GM12875 (cell line): ENCODE measurements around the gene ACACA.
"Not testable (repeated sequence)": the region's sequence is repeated elsewhere in the genome, so short reads cannot be mapped to it uniquely, and the experiment has no call there.

Source experiments
- H3K4me3 ChIP-seq: one replicate; pipeline ENCODE4 v1.5.1; 2011; ENCODE audit warnings: low read depth, low read length, control low read depth
- CTCF ChIP-seq: IDR thresholded peaks from 2 replicates; pipeline ENCODE4 v1.5.1; 2011; ENCODE audit warnings: low read depth, mild to moderate bottlenecking, control low read depth, inconsistent platforms, low read length, moderate library complexity, borderline replicate concordance; ENCODE audit not compliant: insufficient read depth

The ACACA gene

GRCh38 chr17:37079735-37080134 lies 326.9 kb downstream of the ACACA start:
- no peak for TF ChIP-seq CTCF
- H3K4me3 ChIP-seq, result no peak overlapping the region

GRCh38 chr17:37079065-37079708 lies 327.4 kb downstream of the ACACA start:
- H3K4me3 ChIP-seq, result no peak overlapping the region
- no peak for TF ChIP-seq CTCF

DNA sequence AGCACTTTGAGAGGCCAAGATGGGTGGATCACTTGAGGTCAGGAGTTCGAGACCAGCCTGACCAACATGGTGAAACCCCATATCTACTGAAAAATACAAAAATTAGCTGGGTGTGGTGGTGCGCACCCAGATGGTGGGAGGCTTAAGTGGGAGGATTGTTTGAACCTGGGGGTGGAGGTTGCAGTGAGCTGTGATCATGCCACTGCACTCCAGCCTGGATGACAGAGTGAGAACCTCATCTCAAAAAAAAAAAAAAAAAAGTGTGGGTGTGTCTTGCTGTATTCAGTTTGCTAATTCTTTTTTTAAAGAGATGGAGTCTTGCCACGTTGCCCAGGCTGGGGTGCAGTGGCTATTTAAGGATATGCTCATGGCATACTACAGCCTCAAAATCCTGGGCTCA lies 333.2 kb downstream of the ACACA start:
- not testable (repeated sequence) for H3K4me3 ChIP-seq

DNA sequence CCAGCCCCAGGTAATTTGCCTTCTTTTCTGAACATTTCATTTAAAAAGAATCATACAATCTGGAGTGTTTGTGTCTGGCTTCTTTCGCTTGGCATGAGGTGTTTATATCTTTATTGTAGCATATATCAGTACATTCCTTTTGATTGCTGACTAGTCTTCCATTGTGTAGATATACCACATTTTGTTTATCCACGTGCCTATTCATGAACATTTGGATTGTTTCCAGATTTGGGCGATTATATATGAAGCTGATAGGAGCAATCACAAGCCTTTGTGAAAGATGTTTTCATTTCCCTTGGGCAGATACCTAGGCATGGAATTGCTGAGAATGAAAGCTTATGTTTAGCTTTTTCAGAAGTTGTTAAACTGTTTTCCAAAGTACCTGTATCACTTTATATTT lies 337.5 kb downstream of the ACACA start:
- H3K4me3 ChIP-seq, result no peak overlapping the region
- no peak for TF ChIP-seq CTCF

- no peak overlapping the region for H3K4me3 ChIP-seq
- TF ChIP-seq CTCF, result no peak
Observed at GRCh38 chr17:37068266-37068665, 338.4 kb downstream of the ACACA start.

DNA sequence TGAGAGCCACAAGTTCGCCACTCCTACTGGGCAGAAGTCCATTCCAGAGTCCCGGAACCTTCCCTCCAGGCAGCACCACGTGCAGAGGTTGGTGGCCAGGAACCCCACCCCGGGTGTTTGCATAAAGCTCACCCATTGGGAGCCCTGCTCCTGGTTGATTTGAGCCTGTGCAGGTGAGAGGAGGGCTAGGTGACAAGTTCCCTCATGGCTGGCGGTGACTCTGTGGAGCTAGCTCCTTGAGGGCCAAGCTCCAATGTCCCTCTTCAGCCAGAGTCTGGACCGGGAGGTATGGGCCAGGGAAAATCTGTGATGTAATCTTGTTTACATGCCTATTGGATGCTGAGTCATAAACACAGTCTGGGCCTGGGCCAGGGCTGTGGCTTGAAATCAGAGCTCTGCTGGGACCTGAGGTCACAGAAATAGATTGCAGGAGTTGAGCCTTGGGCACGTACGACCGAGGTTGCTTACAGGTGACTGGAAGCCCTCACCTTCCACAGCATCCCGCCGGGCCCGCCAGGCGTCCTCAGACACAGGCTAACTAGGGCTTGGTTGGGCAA lies 339.0 kb downstream of the ACACA start:
- H3K4me3 ChIP-seq, result no peak overlapping the region
- TF ChIP-seq CTCF, result no peak

- no peak for TF ChIP-seq CTCF
Observed at GRCh38 chr17:37066322-37067255, 340.0 kb downstream of the ACACA start.

More at GRCh38 chr17:37066322-37067255, 340.0 kb downstream of the ACACA start:
- no peak overlapping the region for H3K4me3 ChIP-seq
